IPS-11a (cell line): ENCODE measurements around the gene SLC26A1.

Experiments used
- H3K4me3 ChIP-seq: one replicate; pipeline ENCODE4 v1.5.1; 2013; ENCODE audit warnings: low read depth, low read length, control low read depth

SLC26A1 gene

GRCh38 chr4:966266-967112 lies 26.7 kb downstream of the SLC26A1 start:
- H3K4me3 ChIP-seq: no peak overlapping the region

- no peak overlapping the region for H3K4me3 ChIP-seq
Observed at GRCh38 chr4:965766-966134, 27.5 kb downstream of the SLC26A1 start.

GRCh38 chr4:965048-965765 lies 28.0 kb downstream of the SLC26A1 start:
- H3K4me3 ChIP-seq: no peak overlapping the region

GRCh38 chr4:964346-965025 lies 28.7 kb downstream of the SLC26A1 start:
- H3K4me3 ChIP-seq: no peak overlapping the region

- H3K4me3 ChIP-seq: no peak overlapping the region
Observed at GRCh38 chr4:963276-964225, 29.7 kb downstream of the SLC26A1 start.

GRCh38 chr4:962231-963208 lies 30.7 kb downstream of the SLC26A1 start:
- H3K4me3 ChIP-seq: no peak overlapping the region

GRCh38 chr4:961351-962230 lies 31.6 kb downstream of the SLC26A1 start:
- H3K4me3 ChIP-seq: no peak overlapping the region

- H3K4me3 ChIP-seq: no peak overlapping the region
Observed at GRCh38 chr4:960636-961350, 32.4 kb downstream of the SLC26A1 start.

GRCh38 chr4:960140-960635 lies 33.0 kb downstream of the SLC26A1 start:
- H3K4me3 ChIP-seq: no peak overlapping the region

- H3K4me3 ChIP-seq: no peak overlapping the region
Observed at GRCh38 chr4:959338-960139, 33.7 kb downstream of the SLC26A1 start.

GRCh38 chr4:958696-959337 lies 34.4 kb downstream of the SLC26A1 start:
- H3K4me3 ChIP-seq: no peak overlapping the region

- H3K4me3 ChIP-seq: no peak overlapping the region
Observed at GRCh38 chr4:958314-958665, 34.9 kb downstream of the SLC26A1 start.

GRCh38 chr4:957581-958313 lies 35.5 kb downstream of the SLC26A1 start:
- H3K4me3 ChIP-seq: no peak overlapping the region

GRCh38 chr4:957231-957580 lies 36.0 kb downstream of the SLC26A1 start:
- H3K4me3 ChIP-seq: no peak overlapping the region

- no peak overlapping the region for H3K4me3 ChIP-seq
Observed at GRCh38 chr4:956531-957230, 36.5 kb downstream of the SLC26A1 start.
